ENCODE measurements around the gene ATP6V0A4. TPM values are rescaled to one million over a fixed set of nuclear protein-coding genes. Genes with fewer than 3 reads are reported as not detected.
A peak's percentile ranks its signal among the peaks of the same experiment; 100 is the strongest.

The ATP6V0A4 gene
- total and polyA plus RNA-seq, 2 of the 13 experiments (the other 11 are each of a cell fraction or from before 2014, with no cell fraction given), result 0.24 to 0.25 TPM

GRCh38 chr7:138661069-138661635 is 136.8 kb downstream of the ATP6V0A4 start:
- 3% methylated on average over 9 of the region's 9 CpGs for WGBS (ENCODE audit: low lambda C conversion rate)
- TF ChIP-seq TEAD3 (CRISPR knock-in tag; optimal IDR thresholded peaks at IDR 0.05; ENCODE audit: borderline replicate concordance) (peak; percentile 30), NONO (IDR thresholded peaks at IDR 0.05) (no peak), NONO (CRISPR knock-in tag; conservative IDR thresholded peaks at IDR 0.05) (no peak)
- in situ Hi-C loops (cut with HindIII; ENCODE audit: extremely low pct_ligation_motif_present, low pct_unique_long_range_greater_than_20kb), result no loop called here
- intact Hi-C loops (cut with micrococcal nuclease; ENCODE audit: unreplicated experiment), result no loop called here
- FAIRE-seq, result no peak
- no peak overlapping the region for H2AFZ ChIP-seq (ENCODE audit: low read length)
- no peaks in the 10 kb centered on the region for H3K9me3 ChIP-seq (ENCODE audit: low read length)
- no peak overlapping the region for H3K4me3 ChIP-seq (replicated peaks in 1 of 3; ENCODE audit: insufficient read depth in 1 of 3, low read depth in 2 of 3, low read length in 3 of 3)
- no peak overlapping the region for H3K4me2 ChIP-seq (ENCODE audit: low read depth, low read length)
- H4K20me1 ChIP-seq (ENCODE audit: insufficient read depth, low read length), result no peaks in the 10 kb centered on the region
- POLR2A ChIA-PET, result no interaction called here
- DNase-seq (ENCODE audit: low spot score), result peak; percentile 45
- H3K27ac ChIP-seq (ENCODE audit: extremely low read length, insufficient read depth, low read length), result no peak overlapping the region
- no TSS peak for BruUV-seq (replicated peaks)
- no peak overlapping the region for H3K9ac ChIP-seq (ENCODE audit: insufficient read depth, low read depth, low read length)
- H3K27me3 ChIP-seq (ENCODE audit: control insufficient read depth in 1 of 2, insufficient read depth in 2 of 2, low read length in 2 of 2), result peaks cover 0 to 12% of the 10 kb centered on the region in 2 experiments; a peak in 2 of 5 replicates
- peaks cover 36% of the 10 kb centered on the region for H3K4me1 ChIP-seq (ENCODE audit: insufficient read depth, low read length)
- no peaks in the 10 kb centered on the region for H3K36me3 ChIP-seq (replicated peaks in 1 of 2; ENCODE audit: control insufficient read depth in 1 of 2, insufficient read depth in 2 of 2, low read length in 2 of 2)
- CTCF ChIA-PET (ENCODE audit: low intra/inter-chr PET ratio, low total read pairs), result no interaction called here
- no peaks in the 10 kb centered on the region for H3K79me2 ChIP-seq (ENCODE audit: insufficient read depth, low read length)
- peak; percentile 22; the same call in 1 of the 3 replicates for ATAC-seq

GRCh38 chr7:138658889-138659288 is 139.1 kb downstream of the ATP6V0A4 start:
- Histone ChIP-seq H4K20me1 (ENCODE audit: insufficient read depth, low read length) (no peaks in the 10 kb centered on the region), H2AFZ (ENCODE audit: low read length) (no peak overlapping the region), H3K4me3 (replicated peaks in 1 of 3; ENCODE audit: insufficient read depth in 1 of 3, low read depth in 2 of 3, low read length in 3 of 3) (no peak overlapping the region), H3K4me2 (ENCODE audit: low read depth, low read length) (no peak overlapping the region), H3K4me1 (ENCODE audit: insufficient read depth, low read length) (peaks cover 18% of the 10 kb centered on the region), H3K9ac (ENCODE audit: insufficient read depth, low read depth, low read length) (no peak overlapping the region), H3K9me3 (ENCODE audit: low read length) (peaks cover 5% of the 10 kb centered on the region), H3K36me3 (replicated peaks in 1 of 2; ENCODE audit: control insufficient read depth in 1 of 2, insufficient read depth in 2 of 2, low read length in 2 of 2) (no peaks in the 10 kb centered on the region), H3K27me3 (ENCODE audit: control insufficient read depth in 1 of 2, insufficient read depth in 2 of 2, low read length in 2 of 2) (peaks cover 0 to 12% of the 10 kb centered on the region in 2 experiments; a peak in 2 of 5 replicates), H3K79me2 (ENCODE audit: insufficient read depth, low read length) (no peaks in the 10 kb centered on the region), H3K27ac (ENCODE audit: extremely low read length, insufficient read depth, low read length) (no peak overlapping the region)
- 74% methylated on average over 4 of the region's 4 CpGs for WGBS (ENCODE audit: low lambda C conversion rate)
- in situ Hi-C loops (cut with HindIII; ENCODE audit: extremely low pct_ligation_motif_present, low pct_unique_long_range_greater_than_20kb) (no loop called here), intact Hi-C loops (cut with micrococcal nuclease; ENCODE audit: unreplicated experiment) (no loop called here)
- no peak for FAIRE-seq
- no TSS peak for BruUV-seq (replicated peaks)
- ChIA-PET POLR2A (no interaction called here), CTCF (ENCODE audit: low intra/inter-chr PET ratio, low total read pairs) (no interaction called here)
- ATAC-seq, result no peak
- no peak for DNase-seq (ENCODE audit: low spot score)
- TF ChIP-seq ZNF10 (CRISPR knock-in tag; IDR thresholded peaks at IDR 0.05; ENCODE audit: borderline replicate concordance, low read depth), result no peak
- no peak for TF ChIP-seq SPEN (CRISPR knock-in tag; IDR thresholded peaks at IDR 0.05; ENCODE audit: low read depth)
- no peak for TF ChIP-seq PAXIP1 (CRISPR knock-in tag; conservative IDR thresholded peaks at IDR 0.05)
- TF ChIP-seq NCOR1 (IDR thresholded peaks at IDR 0.05; ENCODE audit: borderline replicate concordance, low read length), result no peak
- TF ChIP-seq FOXJ3 (CRISPR knock-in tag; IDR thresholded peaks at IDR 0.05; ENCODE audit: borderline replicate concordance), result no peak
- no peak for TF ChIP-seq ZNF512 (CRISPR knock-in tag; IDR thresholded peaks at IDR 0.05)
- TF ChIP-seq ZNF263 (CRISPR knock-in tag; IDR thresholded peaks at IDR 0.05), result no peak
- no peak for TF ChIP-seq ZNF691 (CRISPR knock-in tag; IDR thresholded peaks at IDR 0.05; ENCODE audit: borderline replicate concordance, low read depth)
- TF ChIP-seq HMG20A (CRISPR knock-in tag; IDR thresholded peaks at IDR 0.05; ENCODE audit: borderline replicate concordance), result no peak

Measured in HepG2 (cell line).